SK-N-SH (cell line): ENCODE data around the gene ZNHIT3.

Source experiments
- EP300 ChIP-seq, 2 experiments: IDR thresholded peaks; 2 replicates each; pipeline versions ENCODE4 v1.4.0 to v1.6.1; 2012; ENCODE audit warnings: borderline replicate concordance in 1 of 2, low read depth in 1 of 2, low read length in 1 of 2
- MEF2A ChIP-seq: IDR thresholded peaks from 2 replicates; pipeline ENCODE4 v1.4.0; 2012; ENCODE audit warnings: low read depth, borderline replicate concordance
- NRF1 ChIP-seq: IDR thresholded peaks from 2 replicates; pipeline ENCODE4 v1.6.1; 2012; ENCODE audit warnings: low read depth, mild to moderate bottlenecking, low read length
- POLR2AphosphoS5 ChIP-seq: IDR thresholded peaks from 2 replicates; pipeline ENCODE4 v1.6.1; 2012; ENCODE audit warnings: low read depth, low read length
- TF ChIP-seq, protein P1 (sequence below): IDR thresholded peaks from 2 replicates; pipeline ENCODE4 v1.4.0; 2012; ENCODE audit warnings: low read depth
- TF ChIP-seq, protein P2 (sequence below): fragments of 150-350 bp; IDR thresholded peaks from 2 replicates; pipeline ENCODE4 v1.6.1; 2017; ENCODE audit warnings: antibody characterized with exemption, low read length, low read depth, borderline replicate concordance

DNA sequence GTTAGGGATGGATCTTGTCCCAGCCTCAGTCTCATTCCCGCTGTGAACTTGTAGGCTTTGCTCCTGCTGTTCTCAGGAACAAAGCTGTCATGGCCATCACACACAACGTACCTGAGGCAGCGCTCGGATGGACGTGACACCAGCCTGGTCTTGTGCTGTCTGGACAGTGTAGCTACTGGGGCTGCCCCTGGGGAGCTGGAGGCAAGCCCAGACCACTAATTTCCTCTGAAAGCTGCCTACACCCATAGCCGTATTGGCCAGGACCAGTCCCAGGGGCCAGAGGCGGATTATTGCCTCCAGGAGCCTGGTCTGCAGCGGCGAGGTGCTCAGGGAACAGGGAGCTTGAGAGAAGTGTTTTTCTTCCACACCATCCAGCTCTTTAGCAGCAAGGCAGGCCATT lies 11.7 kb downstream of the ZNHIT3 start:
- TF ChIP-seq MEF2A (no peak), POLR2AphosphoS5 (no peak), EP300 (IDR thresholded peaks at IDR 0.05; ENCODE audit: borderline replicate concordance in 1 of 2, low read depth in 1 of 2, low read length in 1 of 2) (no peak), NRF1 (no peak)
- TF ChIP-seq, protein P1, sequence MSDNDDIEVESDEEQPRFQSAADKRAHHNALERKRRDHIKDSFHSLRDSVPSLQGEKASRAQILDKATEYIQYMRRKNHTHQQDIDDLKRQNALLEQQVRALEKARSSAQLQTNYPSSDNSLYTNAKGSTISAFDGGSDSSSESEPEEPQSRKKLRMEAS: no peak
- TF ChIP-seq, protein P2, sequence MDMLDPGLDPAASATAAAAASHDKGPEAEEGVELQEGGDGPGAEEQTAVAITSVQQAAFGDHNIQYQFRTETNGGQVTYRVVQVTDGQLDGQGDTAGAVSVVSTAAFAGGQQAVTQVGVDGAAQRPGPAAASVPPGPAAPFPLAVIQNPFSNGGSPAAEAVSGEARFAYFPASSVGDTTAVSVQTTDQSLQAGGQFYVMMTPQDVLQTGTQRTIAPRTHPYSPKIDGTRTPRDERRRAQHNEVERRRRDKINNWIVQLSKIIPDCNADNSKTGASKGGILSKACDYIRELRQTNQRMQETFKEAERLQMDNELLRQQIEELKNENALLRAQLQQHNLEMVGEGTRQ: no peak
